SK-N-SH treated with all-trans-retinoic acid at 6 μM for 48 hours (cell line): Measurements from ENCODE around the gene TBL1XR1.

ENCODE experiments used
- ARNTL ChIP-seq: fragments of 450-650 bp; formaldehyde crosslinking; IDR thresholded peaks from 2 replicates; pipeline ENCODE4 v1.5.0; 2020; ENCODE audit warnings: low read depth, mild to moderate bottlenecking, moderate library complexity, borderline replicate concordance
- OSR1 ChIP-seq: fragments of 250-450 bp; sonication (Bioruptor Pico); IDR thresholded peaks from 2 replicates; pipeline ENCODE4 v1.8.0; 2022; ENCODE audit warnings: moderate library complexity, mild to moderate bottlenecking, inconsistent platforms
- SNAI2 ChIP-seq: fragments of 250-450 bp; sonication (Bioruptor Pico); IDR thresholded peaks from 2 replicates; pipeline ENCODE4 v1.5.0; 2020; ENCODE audit warnings: mild to moderate bottlenecking, moderate library complexity
- ZNF8 ChIP-seq: fragments of 450-650 bp; formaldehyde crosslinking; IDR thresholded peaks from 2 replicates; pipeline ENCODE4 v1.5.0; 2020; ENCODE audit warnings: mild to moderate bottlenecking, moderate library complexity
- TF ChIP-seq, protein P1 (sequence below): fragments of 250-450 bp; sonication (Bioruptor Pico); IDR thresholded peaks from 2 replicates; pipeline ENCODE4 v1.5.0; 2020; ENCODE audit warnings: mild to moderate bottlenecking, moderate library complexity
- TF ChIP-seq, protein P2 (sequence below): fragments of 250-450 bp; sonication (Bioruptor Pico); IDR thresholded peaks from 2 replicates; pipeline ENCODE4 v1.5.1; 2021; ENCODE audit warnings: mild to moderate bottlenecking, moderate library complexity

DNA sequence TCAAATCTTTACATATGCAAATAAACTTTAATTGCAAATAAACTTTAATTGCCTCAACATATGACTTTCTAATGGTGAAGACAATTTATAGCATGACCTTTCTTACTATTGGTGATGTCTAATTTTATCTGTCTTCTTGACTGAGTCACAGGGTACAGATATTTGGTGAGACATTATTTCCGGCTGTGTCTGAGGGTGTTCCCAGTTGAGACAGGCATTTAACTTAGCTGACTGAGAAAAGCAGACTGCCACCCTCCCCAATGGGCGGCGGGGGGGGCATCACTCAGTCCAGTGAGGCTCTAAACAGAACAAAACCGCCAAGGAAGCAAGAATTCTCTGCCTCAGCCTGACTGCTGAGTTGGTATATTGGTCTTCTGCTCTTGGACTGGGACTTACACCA, 160.0 kb downstream of the TBL1XR1 start:
- TF ChIP-seq ARNTL (CRISPR knock-in tag): no peak
- TF ChIP-seq, protein P1, sequence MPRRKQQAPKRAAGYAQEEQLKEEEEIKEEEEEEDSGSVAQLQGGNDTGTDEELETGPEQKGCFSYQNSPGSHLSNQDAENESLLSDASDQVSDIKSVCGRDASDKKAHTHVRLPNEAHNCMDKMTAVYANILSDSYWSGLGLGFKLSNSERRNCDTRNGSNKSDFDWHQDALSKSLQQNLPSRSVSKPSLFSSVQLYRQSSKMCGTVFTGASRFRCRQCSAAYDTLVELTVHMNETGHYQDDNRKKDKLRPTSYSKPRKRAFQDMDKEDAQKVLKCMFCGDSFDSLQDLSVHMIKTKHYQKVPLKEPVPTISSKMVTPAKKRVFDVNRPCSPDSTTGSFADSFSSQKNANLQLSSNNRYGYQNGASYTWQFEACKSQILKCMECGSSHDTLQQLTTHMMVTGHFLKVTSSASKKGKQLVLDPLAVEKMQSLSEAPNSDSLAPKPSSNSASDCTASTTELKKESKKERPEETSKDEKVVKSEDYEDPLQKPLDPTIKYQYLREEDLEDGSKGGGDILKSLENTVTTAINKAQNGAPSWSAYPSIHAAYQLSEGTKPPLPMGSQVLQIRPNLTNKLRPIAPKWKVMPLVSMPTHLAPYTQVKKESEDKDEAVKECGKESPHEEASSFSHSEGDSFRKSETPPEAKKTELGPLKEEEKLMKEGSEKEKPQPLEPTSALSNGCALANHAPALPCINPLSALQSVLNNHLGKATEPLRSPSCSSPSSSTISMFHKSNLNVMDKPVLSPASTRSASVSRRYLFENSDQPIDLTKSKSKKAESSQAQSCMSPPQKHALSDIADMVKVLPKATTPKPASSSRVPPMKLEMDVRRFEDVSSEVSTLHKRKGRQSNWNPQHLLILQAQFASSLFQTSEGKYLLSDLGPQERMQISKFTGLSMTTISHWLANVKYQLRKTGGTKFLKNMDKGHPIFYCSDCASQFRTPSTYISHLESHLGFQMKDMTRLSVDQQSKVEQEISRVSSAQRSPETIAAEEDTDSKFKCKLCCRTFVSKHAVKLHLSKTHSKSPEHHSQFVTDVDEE (CRISPR knock-in tag): no peak
- TF ChIP-seq OSR1 (CRISPR knock-in tag): no peak
- TF ChIP-seq ZNF8 (CRISPR knock-in tag): no peak
- TF ChIP-seq SNAI2 (CRISPR knock-in tag): no peak
- TF ChIP-seq, protein P2, sequence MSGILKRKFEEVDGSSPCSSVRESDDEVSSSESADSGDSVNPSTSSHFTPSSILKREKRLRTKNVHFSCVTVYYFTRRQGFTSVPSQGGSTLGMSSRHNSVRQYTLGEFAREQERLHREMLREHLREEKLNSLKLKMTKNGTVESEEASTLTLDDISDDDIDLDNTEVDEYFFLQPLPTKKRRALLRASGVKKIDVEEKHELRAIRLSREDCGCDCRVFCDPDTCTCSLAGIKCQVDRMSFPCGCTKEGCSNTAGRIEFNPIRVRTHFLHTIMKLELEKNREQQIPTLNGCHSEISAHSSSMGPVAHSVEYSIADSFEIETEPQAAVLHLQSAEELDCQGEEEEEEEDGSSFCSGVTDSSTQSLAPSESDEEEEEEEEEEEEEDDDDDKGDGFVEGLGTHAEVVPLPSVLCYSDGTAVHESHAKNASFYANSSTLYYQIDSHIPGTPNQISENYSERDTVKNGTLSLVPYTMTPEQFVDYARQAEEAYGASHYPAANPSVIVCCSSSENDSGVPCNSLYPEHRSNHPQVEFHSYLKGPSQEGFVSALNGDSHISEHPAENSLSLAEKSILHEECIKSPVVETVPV (CRISPR knock-in tag): no peak
